Subcutaneous abdominal adipose tissue (tissue), 5 donors: Measurements from ENCODE around the gene TAF3.

Source experiments
- H3K27ac ChIP-seq: one replicate; pipeline ENCODE4 v1.7.0; 2013; ENCODE audit warnings: low read depth, mild to moderate bottlenecking, inconsistent platforms, low read length, moderate library complexity
- H3K27me3 ChIP-seq, 5 donors: one replicate each; pipeline ENCODE4 v1.7.0; 2013; ENCODE audit warnings: low read length in 5 of 5, inconsistent platforms in 1 of 5; ENCODE audit not compliant: control insufficient read depth in 5 of 5, insufficient read depth in 4 of 5
- H3K36me3 ChIP-seq, 5 donors: one replicate each; pipeline ENCODE4 v1.7.0; 2013; ENCODE audit warnings: low read length in 5 of 5; ENCODE audit not compliant: control insufficient read depth in 5 of 5, insufficient read depth in 5 of 5
- H3K4me1 ChIP-seq, 5 donors: one replicate each; pipeline ENCODE4 v1.7.0; 2013; ENCODE audit warnings: low read length in 5 of 5, mild to moderate bottlenecking in 3 of 5, moderate library complexity in 1 of 5; ENCODE audit not compliant: control insufficient read depth in 5 of 5, insufficient read depth in 5 of 5
- H3K4me3 ChIP-seq, 5 donors: one replicate each; pipeline ENCODE4 v1.7.0; 2013; ENCODE audit warnings: low read length in 5 of 5, low read depth in 1 of 5
- H3K9ac ChIP-seq, 5 donors: one replicate each; pipeline ENCODE4 v1.7.0; 2013; ENCODE audit warnings: low read length in 5 of 5, mild to moderate bottlenecking in 4 of 5, moderate library complexity in 3 of 5
- H3K9me3 ChIP-seq, 5 donors: one replicate each; pipeline ENCODE4 v1.7.0; 2013; ENCODE audit warnings: low read length in 5 of 5; ENCODE audit not compliant: control insufficient read depth in 5 of 5
- donor health status: healthy.
- donor health status: healthy.
- donor health status: healthy.
- donor health status: healthy.
- donor health status: healthy.

The TAF3 gene

DNA sequence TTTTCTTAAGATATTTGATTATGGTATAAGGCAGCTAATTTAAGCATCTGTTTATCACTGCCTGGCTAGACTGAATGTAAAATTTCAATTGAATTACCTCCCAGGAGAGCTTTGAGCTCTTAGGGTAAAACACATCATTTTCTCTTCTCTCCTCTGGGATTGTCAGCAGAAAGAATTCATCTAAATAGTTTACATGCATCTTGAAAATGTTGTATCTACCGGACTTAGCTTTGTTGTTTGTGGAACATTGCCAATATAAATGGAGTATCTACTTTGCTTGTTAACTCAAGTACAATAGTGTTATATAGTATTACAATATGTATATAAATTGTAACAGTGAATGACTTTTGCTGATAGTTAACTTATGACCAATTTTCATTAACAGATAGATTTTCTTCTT lies 73.3 kb downstream of the TAF3 start:
- Histone ChIP-seq H3K4me1 (no peaks in the 10 kb centered on the region), H3K36me3 (peaks cover 0 to 5% (median 4%) of the 10 kb centered on the region in 5 donors), H3K9me3 (no peaks in the 10 kb centered on the region), H3K4me3 (no peak overlapping the region), H3K27ac (no peak overlapping the region), H3K9ac (no peak overlapping the region), H3K27me3 (no peaks in the 10 kb centered on the region)

DNA sequence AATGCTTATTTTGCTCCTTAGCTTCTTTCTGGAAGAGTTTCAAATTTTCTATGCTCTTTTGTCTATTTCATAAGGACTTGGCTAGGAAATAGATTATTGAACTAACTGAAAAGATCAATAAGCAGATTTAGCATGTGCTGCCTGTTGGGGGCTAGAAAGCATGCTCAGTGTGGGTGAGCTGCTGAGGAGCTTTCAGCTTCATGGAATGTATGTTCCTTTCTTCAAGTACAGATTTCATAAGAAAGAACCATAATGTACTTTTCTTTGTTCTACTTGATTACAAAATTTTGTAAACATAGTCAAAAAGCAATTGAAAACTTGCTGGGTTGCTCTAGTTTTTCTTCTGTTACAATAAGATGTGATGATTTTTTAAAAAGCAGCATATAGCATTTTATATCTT lies 73.8 kb downstream of the TAF3 start:
- H3K36me3 ChIP-seq, result peaks cover 0 to 9% (median 5%) of the 10 kb centered on the region in 5 donors
- no peaks in the 10 kb centered on the region for H3K27me3 ChIP-seq
- H3K9me3 ChIP-seq, result no peaks in the 10 kb centered on the region
- H3K4me1 ChIP-seq, result no peaks in the 10 kb centered on the region
- H3K27ac ChIP-seq, result no peak overlapping the region
- no peak overlapping the region for H3K4me3 ChIP-seq
- no peak overlapping the region for H3K9ac ChIP-seq

DNA sequence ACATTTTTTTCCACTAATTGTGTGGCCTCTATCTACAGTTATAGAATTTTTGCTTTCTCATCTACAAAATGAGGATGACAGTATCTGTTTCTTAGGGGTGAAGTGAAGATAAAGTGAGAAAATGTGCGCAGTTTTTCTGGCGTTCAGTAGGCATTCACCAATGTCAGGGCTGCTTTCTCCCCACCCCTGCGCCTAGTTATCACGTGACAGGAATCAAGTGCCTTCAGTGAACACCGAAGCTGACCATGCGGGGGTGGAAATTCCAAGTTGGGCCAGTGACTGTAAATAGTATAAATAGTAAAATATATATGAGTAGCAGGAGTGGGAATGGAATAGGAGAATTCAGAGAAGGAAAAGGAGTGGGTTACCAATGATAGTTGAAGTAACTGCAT lies 77.4 kb downstream of the TAF3 start:
- Histone ChIP-seq H3K9ac (no peak overlapping the region), H3K27me3 (no peaks in the 10 kb centered on the region), H3K27ac (no peak overlapping the region), H3K4me3 (no peak overlapping the region), H3K4me1 (no peaks in the 10 kb centered on the region), H3K36me3 (peaks cover 0 to 10% (median 5%) of the 10 kb centered on the region in 5 donors), H3K9me3 (no peaks in the 10 kb centered on the region)

DNA sequence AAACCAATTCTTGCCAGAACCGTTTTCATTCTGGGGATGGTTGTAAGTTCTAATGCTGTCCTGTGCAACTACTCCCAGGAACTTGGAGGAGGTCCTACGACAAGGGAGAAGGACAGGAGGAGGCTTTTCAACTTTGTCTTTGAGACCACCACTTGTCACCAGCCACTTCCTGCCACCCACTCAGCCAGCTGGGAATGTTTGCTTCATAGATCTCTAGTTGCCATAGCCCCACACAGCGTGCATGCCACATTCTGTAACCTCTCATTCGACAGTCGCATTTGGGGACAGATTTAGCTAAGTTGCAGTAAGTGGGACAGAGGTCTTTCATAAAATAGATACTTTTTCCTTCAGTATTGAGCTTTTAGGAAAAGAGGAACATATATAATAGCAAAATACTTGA lies 78.0 kb downstream of the TAF3 start:
- Histone ChIP-seq H3K27ac (no peak overlapping the region), H3K36me3 (peaks cover 0 to 10% (median 5%) of the 10 kb centered on the region in 5 donors), H3K9me3 (no peaks in the 10 kb centered on the region), H3K4me1 (no peaks in the 10 kb centered on the region), H3K4me3 (no peak overlapping the region), H3K9ac (no peak overlapping the region), H3K27me3 (no peaks in the 10 kb centered on the region)

DNA sequence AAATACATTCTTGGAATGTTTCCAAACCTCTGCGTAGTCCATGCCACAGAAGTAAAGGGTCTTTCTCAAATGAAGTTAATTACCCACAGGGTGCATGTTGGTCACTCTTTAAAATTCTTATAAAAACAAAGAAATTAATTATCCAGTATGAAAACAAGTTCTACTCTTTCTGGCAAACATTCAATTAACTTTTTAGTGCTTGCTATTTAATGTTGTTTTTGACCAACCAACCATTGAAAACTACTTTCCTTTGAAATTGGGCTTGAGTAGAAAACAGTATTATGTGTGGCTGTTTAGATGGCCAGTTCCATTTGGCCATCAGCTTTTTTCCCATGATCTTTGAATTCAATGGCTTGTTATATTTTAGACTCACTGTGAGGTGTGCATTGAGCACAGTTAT lies 83.0 kb downstream of the TAF3 start:
- Histone ChIP-seq H3K9me3 (no peaks in the 10 kb centered on the region), H3K9ac (no peak overlapping the region), H3K27ac (no peak overlapping the region), H3K36me3 (peaks cover 0 to 8% (median 5%) of the 10 kb centered on the region in 5 donors), H3K4me1 (peaks cover 0 to 5% (median 0%) of the 10 kb centered on the region in 5 donors), H3K27me3 (no peaks in the 10 kb centered on the region), H3K4me3 (no peak overlapping the region)

DNA sequence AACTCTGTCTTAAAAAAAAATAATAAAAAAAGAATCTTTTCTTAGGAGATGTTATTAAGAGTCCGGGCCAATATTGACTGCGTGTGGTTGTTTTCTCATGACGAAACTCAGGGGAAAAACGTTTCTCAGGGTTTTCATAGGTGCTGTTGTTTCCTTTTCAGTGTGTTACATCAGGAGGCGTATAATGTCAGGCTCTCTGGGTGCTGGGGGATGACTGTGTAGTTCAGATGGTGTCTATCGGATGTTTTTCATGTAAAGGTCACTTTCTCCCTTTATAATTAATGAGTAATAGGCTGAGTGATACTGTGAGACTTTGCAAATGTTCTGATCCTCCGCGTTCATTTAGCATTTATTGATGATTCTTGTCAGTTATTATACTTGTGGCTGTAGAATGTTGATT lies 84.1 kb downstream of the TAF3 start:
- Histone ChIP-seq H3K4me3 (no peak overlapping the region), H3K9me3 (no peaks in the 10 kb centered on the region), H3K4me1 (peaks cover 0 to 5% (median 0%) of the 10 kb centered on the region in 5 donors), H3K27me3 (no peaks in the 10 kb centered on the region), H3K27ac (no peak overlapping the region), H3K36me3 (peaks cover 0 to 2% (median 0%) of the 10 kb centered on the region in 5 donors), H3K9ac (no peak overlapping the region)

DNA sequence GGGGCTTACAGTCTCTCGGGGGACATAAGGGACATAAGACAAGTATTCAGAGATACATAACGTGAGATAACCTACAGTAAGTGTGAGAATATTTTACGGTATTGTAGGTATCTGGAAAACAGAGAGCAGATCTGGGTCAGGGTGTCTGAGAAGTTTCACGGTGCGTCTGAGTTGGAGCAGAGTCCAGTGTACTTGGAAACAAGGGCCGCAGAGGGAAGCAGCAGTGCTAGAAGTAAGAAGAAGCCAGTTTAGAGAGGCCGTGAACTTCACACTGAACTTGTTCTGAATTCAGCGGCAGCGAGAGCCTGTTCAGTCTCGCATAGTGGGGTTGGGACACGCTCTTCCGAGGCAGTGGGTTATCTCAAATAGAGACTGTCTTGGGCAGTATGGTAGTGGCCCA lies 85.5 kb downstream of the TAF3 start:
- Histone ChIP-seq H3K9me3 (no peaks in the 10 kb centered on the region), H3K27ac (no peak overlapping the region), H3K9ac (no peak overlapping the region)

DNA sequence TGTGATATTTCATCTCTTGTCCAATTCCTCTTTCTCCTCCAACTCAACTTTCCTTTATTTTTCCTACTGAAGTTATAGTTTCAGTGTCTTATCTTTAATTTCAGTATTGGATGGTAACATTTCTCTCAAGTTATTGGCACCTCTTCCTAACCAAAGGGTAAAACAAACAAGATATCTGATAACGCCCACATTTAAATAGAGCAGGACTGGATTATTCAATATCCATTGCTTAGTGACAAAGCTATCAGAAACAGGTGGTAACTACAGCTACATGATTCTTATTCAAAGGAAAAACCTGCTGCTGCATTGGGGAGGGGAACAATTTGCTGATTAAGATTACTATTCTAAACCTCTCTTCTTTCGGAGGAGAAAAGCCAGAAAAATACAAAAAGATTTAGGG lies 87.8 kb downstream of the TAF3 start:
- H3K27ac ChIP-seq, result no peak overlapping the region
- no peak overlapping the region for H3K4me3 ChIP-seq
- no peaks in the 10 kb centered on the region for H3K36me3 ChIP-seq
- no peaks in the 10 kb centered on the region for H3K9me3 ChIP-seq
- no peaks in the 10 kb centered on the region for H3K27me3 ChIP-seq
- no peak overlapping the region for H3K9ac ChIP-seq
- peaks cover 0 to 5% (median 0%) of the 10 kb centered on the region in 5 donors for H3K4me1 ChIP-seq

More for the DNA sequence above, 85.5 kb downstream of the TAF3 start:
- Histone ChIP-seq H3K4me1 (peaks cover 0 to 5% (median 0%) of the 10 kb centered on the region in 5 donors), H3K27me3 (no peaks in the 10 kb centered on the region), H3K36me3 (peaks cover 0 to 2% (median 0%) of the 10 kb centered on the region in 5 donors), H3K4me3 (no peak overlapping the region)

DNA sequence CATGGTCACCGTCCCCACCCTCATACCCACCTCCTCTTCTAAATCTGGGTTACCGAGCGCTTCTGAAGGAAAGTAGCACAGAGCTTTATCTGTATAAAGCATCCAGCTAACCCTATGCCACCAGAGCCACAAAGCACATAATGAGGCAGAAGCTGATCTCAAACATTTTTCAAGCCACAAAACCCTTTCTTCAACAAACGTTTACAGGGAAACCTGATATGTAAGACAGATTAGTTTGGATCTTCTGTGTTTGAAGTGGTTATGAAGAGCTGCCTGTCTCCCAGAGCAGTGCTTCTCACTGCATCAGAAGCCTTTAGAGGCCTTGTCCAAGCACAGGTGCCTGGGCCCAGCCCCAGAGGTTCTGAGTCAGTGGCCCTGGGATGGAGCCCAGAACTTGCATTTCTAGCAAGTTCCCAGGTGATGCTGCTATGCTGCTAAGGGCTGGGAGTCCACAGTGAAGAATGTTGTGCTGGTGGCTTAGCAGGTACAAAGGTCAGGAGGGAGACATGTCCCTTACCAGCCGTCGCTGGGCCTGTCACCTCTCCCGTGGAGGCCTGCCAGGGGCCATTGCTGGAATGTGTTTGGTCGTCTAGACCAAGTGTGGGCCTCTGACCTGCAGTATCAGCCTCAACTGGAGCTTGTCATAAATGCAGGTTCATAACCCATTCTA lies 90.4 kb downstream of the TAF3 start:
- Histone ChIP-seq H3K36me3 (no peaks in the 10 kb centered on the region), H3K27me3 (no peaks in the 10 kb centered on the region), H3K9ac (no peak overlapping the region), H3K9me3 (no peaks in the 10 kb centered on the region), H3K4me3 (no peak overlapping the region), H3K27ac (no peak overlapping the region), H3K4me1 (peaks cover 0 to 3% (median 0%) of the 10 kb centered on the region in 5 donors)

DNA sequence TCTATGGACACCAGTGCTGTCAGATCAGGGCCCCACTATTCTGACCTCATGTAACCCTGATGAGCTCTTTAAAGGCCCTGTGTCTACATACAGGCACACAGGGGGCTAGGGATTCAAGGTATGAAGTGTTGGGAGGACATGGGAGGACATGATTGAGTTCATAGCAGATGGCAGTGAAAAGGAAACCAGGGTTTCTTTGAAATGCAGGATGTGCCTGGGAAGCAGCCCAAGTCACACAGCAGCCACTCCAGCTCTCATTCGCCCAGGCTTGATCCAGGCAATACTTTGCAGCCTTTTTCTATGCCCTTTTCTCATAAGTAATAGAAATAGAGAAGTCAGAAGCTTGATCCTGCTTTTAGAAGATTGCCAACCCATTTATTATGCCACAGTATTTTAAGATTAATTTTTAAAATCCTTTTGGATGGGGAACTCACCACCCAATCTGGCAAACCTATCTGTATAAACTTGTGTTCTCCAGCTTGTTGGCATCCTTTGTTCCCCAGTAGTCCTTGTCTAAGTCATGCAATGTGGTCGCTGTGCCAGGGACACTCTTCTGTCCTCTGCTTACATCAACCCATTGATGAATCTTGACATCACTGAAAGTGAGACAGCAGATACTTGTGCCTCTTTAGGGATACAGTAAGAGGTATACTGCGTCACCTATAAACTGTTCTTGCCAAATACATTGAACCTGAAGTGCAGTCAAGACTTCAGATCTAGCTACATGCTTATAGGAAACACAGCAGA lies 95.0 kb downstream of the TAF3 start:
- H3K36me3 ChIP-seq, result no peaks in the 10 kb centered on the region
- peaks cover 0 to 3% (median 0%) of the 10 kb centered on the region in 5 donors for H3K4me1 ChIP-seq
- H3K4me3 ChIP-seq, result no peak overlapping the region
- no peak overlapping the region for H3K9ac ChIP-seq
- no peaks in the 10 kb centered on the region for H3K9me3 ChIP-seq
- no peaks in the 10 kb centered on the region for H3K27me3 ChIP-seq
- no peak overlapping the region for H3K27ac ChIP-seq
